NCI-H2196 treated with DMSO at 0.1 percent for 48 hours (cell line): ENCODE measurements around the gene ZNF500.
"Not testable (repeated sequence)": the region's sequence is repeated elsewhere in the genome, so short reads cannot be mapped to it uniquely, and the experiment has no call there.

Experiments used
- DNase-seq: peaks from one replicate; lab custom pipeline; 2025; ENCODE audit not compliant: unreplicated experiment; lab: John Stamatoyannopoulos, UW

Gene ZNF500

DNA sequence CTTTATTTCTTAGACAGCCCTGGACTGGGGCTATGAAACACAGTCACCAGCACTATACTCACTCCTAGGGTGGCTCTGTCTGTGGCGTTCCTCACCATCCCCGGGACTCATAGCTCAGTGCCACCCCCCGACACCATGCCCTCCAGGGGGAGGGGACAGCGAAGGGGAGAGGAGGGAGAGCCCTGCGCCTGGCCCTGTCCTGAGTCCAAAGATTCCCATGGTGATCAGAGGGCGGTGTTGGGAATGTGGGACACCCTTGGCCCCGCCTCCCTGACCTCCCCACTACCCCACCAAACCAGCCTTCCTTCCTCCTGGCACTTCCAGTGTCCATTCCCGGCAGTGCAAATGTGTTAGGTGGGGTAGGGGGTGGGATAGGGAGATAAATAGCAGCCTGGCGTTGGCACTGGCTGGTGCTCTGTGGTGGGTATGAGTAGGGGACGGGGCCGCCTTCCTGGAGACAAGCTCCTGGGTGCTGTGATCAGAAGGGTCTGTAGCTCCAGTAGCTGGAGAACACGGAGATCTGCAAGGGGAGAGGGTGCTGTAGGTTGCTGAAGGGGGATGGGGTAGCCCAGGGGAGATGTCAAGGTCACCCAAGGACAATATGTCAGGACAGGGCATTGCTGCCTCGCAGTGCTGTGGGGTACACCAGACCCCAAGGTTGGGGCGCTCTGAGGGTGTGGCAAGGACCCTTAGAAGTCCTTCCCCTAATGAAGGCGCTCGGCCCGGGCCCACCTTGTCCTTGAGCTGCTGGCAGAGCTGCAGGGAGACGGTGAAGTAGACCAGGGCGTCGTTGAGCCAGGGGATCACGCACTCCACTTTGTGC lies 30.2 kb upstream of the ZNF500 start:
- no peak for DNase-seq

DNA sequence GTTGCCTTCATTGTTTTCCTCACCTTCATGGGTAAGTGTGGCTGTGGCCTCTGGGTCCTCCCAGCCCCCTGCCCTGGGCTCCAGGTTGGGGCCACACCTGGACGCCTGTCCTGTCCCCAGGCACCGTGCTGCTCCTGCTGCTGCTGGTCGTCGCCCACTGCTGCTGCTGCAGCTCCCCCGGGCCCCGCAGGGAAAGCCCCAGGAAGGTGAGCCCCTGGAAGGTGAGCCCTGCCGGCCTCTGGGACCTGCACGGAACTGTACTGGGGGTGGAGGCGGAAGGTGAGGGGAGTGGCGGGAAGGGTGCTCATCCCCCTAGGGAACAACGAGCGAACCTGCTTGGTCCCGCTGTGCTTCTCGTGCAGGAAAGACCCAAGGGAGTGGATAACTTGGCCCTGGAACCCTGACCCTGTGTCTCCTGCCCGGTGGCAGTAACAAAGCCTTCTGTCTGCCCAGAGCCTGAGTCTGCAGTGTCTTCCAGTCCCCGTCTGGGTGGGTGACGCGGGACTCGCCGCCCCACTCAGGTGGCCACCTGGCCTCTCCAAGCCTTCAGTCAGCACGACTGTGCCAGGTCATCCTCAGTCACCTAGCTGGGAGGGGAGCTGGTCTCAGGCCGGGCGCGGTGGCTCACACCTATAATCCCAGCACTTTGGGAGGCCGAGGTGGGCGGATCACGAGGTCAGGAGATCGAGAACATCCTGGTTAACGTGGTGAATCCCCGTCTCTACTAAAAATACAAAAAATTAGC lies 29.0 kb upstream of the ZNF500 start:
- DNase-seq, result no peak

DNA sequence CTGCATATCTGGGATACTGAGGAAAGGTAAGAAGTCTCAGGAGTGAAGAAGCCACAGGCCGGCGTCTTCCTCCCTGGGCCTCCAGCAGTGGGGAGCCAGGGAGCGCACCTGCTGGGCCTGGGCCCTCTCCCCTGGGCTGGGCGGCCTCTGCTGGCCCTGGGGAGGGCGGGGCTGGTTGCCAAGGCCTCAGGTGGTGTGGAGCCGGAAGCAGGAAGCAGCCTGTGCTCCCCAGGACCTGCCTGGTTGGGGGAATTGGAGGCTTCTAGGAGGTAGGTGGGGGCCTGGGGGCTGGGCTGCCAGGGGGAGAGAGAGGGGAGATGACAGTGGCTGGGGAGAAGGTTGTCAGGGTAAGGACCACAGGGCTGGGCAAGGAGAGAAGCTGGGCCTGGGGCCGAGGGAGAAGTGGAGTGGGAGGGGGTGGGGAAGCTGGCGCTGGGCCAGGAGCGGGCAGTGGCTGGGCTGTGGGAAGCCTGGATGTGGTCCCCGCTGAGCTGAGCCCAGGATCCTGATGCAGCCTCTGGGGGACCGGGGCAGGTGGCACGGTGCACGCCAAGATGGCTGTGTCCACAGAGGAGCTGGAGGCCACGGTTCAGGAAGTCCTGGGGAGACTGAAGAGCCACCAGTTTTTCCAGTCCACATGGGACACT lies 28.3 kb upstream of the ZNF500 start, which contains the start of gene SMIM22:
Gene SMIM22, plus strand, starts transcription at position 189 of the 647 bp plus-strand sequence. Its CDS starts 366 bp downstream, at position 555.
- peak; percentile 59 for DNase-seq

DNA sequence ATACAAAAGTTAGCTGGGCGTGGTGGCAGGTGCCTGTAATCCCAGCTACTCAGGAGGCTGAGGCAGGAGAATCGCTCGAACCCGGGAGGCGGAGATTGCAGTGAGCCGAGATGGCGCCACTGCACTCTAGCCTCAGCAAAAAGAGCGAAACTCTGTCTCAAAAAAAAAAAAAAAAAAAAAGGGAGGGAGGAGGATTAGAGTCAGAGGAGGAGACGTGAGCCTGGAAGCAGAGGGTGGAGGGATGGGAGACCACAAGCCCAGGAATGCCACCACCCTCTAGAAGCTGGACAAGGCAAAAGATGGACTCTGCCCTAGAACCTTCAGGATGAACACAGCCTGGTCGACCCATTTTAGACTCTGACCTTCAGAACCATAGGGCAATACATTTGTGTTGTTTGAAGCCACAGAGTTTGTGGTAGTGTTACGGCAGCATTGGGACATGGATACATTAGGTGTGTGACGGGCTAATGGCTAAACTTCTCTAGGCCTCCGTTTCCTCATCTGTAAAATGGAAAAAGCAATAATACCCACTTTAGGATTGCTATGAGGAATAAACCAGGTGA lies 26.1 kb upstream of the ZNF500 start:
- no peak for DNase-seq

DNA sequence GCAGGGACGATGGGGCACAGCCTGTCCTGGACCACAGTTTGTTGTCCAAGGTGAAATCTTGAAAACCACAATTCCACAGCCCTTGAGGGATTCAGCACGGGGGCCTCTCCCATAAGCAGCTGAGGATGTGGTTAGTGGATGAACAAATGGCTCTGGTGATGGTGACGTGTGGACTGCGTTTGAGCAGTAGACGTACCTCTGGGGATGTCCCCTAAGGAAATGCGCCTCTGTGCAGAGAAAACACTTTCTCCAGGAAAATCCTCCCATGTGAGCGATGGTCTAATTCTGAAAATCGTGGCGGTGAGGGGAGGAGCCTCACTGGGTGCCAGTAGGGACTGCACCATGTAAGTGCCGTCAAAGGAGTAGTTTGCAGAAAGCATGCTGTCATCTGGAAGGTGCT lies 23.9 kb upstream of the ZNF500 start:
- DNase-seq, result no peak

- DNase-seq, result no peak
Measured at GRCh38 chr16:4790261-4790660, 23.3 kb upstream of the ZNF500 start.

- no peak for DNase-seq
Measured at GRCh38 chr16:4788910-4789309, 21.9 kb upstream of the ZNF500 start.

DNA sequence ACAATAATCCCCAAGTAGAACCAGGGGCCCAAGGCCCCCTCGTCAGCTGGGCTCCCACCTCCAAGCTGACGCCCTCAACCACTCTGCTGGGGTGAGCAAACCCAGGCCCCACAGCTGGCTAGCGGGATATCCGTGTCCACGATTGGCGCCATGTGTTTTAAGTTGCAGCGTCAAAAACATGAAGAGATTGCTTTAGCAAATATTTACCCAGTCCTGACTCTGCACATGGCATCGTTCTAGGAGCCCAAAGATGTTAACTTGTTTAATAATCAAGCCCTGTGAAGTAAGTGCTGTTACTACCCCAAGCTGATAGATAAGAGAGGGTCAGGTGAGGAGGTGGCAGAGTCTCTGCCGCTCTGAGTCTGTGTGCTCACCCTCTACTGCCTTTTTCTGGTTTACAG lies 21.5 kb upstream of the ZNF500 start:
- DNase-seq, result no peak

- no peak for DNase-seq
Measured at GRCh38 chr16:4787627-4788482, 20.9 kb upstream of the ZNF500 start, which contains the start of gene SEPTIN12. TSS of gene SEPTIN12 (minus strand) at chr16:4788345. CDS start at chr16:4787645, 700 bp downstream.

DNA sequence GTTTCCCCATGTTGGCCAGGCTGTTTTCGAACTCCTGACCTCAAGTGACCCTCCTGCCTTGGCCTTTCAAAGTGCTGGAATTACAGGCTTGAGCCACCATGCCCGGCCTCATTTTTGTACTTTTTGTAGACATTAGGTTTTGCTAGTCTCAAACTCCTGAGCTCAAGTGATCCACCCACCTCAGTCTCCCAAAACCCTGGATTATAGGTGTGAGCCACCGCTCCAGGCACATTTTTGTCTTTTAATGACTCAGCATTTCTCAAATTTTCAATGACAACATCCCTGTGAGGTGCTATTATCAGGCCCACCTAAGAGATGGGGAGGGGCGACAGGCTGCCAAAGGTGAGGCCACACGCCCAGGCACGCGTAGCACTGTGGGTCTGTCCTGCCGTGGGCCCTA lies 20.1 kb upstream of the ZNF500 start:
- DNase-seq, result no peak

DNA sequence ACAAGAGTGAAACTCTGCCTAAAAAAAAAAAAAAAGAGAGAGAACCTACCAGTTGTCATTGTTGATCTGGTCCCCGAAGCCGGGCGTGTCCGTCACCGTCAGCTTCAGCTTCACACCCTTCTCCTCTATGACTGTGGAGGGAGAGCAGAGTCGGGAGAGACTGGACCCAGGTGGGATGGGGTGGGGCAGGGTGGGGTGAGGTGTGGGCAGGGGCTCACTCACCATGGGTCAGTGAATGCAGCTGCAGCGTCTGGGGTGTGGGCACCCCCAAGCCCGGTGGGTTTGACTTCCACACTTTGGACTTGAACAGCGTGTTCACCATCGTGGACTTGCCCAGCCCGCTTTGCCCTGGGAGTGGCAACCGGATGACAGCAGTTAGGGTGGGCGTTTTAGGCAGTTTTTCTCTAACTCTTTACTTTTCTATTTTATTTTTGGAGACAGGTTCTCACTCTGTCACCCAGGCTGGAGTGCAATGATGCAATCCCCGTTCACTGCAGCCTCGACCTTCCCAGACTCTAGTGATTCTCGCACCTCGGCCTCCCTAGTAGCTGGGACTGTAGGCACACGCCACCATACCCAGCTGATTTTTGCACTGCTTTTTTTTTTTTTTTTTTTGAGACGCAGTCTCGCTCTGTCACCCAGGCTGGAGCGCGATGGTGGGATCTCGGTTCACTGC lies 18.9 kb upstream of the ZNF500 start:
- no peak for DNase-seq

- DNase-seq, result not testable (repeated sequence)
Measured at GRCh38 chr16:4784444-4784987, 17.6 kb upstream of the ZNF500 start.

- no peak for DNase-seq
Measured at GRCh38 chr16:4783951-4784336, 17.0 kb upstream of the ZNF500 start.

DNA sequence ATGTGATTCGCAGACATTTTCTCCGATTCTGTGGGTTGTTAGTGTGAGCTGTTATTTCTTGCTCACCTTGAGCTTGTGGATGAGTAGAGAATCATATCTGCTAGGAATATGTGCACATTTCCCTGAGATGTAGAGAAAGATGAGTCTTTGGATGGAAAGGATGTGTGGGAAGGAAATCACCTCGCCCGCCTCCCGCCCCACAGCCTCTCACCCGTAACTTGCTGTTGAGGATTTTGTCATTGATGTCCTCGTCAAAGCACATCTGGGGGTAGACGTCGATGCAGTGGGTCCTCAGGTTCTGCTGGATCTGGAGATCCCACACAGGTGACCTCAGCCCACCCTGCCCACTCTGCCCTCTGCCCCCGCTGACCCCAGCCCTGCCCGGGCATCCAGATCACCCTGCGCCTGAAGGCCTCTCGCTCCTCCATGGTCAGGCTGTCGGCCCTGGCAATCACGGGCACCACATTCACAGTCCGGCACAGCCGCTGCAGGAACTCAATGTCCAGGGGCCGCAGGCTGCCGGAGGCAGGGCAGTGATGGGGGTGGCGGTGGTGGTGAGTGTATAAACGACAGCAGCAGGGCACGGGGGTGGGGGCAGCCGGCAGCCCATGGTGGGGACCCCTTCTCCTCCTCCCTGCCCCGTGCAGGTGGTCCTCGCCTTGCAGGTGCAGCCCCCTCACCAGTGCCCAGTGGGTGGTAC lies 16.4 kb upstream of the ZNF500 start:
- DNase-seq, result no peak

DNA sequence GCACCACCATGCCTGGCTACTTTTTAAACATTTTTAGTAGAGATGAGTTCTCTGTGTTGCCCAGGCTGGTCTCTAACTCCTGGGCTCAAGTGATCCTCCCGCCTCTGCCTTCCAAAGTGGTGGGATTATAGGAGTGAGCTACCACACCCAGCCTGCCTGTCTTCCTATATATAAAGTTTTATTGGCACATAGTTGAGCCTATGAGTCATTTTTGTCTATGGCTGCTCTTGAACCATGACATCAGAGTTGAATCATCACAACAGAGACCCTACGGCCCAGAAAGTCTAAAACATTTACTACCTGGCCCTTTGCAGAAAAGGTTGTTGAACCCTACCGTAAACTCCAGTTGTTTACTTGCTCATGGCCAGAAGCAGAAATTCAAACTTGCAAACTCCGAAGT lies 13.3 kb upstream of the ZNF500 start:
- no peak for DNase-seq

GRCh38 chr16:4778050-4778392 lies 11.1 kb upstream of the ZNF500 start:
- no peak for DNase-seq

DNA sequence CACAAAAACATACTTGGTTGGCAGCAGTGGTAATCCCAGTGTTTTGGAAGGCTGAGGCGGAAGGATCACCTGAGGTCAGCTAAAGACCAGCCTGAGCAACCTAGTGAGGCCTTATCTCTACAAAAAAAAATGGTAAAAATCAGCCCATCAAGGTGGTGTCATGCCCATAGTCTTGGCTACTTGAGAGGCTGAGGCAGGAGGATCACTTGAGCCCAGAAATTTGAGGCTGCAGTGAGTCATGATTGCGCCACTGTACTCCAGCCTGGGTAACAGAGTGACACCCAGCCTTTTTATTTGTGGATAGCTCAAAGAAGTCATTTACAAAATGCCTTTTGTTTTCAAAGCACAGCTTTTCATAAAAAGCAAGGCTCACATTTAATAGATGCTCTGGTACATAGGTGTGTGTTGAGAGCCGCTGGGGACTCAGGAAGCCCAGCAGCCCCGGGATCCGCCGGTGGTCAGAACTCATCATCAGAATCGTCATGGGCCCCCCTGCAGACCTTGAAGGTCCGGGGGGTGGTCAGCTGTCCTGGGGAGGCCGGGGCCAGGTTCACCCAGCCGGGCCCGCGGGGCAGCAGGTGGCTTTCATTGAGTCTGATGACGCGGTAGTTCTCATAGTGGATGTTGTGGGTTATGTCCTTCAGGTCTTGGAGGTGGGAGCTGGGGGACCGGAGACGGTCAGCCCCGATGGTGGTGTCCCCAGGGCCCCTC lies 10.5 kb upstream of the ZNF500 start:
- no peak for DNase-seq

GRCh38 chr16:4776141-4776705 lies 9.3 kb upstream of the ZNF500 start:
- DNase-seq, result no peak
